CD1c-positive myeloid dendritic cell (primary cell): ENCODE data around the gene C10orf90.
A peak's percentile ranks its signal among the peaks of the same experiment; 100 is the strongest.
"Not testable (repeated sequence)": the region's sequence is repeated elsewhere in the genome, so short reads cannot be mapped to it uniquely, and the experiment has no call there.

Experiments
- DNase-seq: peaks from one replicate; pipeline ENCODE4 v3.0.0-alpha.2; 2016; ENCODE audit errors: extremely low spot score

C10orf90 gene

DNA sequence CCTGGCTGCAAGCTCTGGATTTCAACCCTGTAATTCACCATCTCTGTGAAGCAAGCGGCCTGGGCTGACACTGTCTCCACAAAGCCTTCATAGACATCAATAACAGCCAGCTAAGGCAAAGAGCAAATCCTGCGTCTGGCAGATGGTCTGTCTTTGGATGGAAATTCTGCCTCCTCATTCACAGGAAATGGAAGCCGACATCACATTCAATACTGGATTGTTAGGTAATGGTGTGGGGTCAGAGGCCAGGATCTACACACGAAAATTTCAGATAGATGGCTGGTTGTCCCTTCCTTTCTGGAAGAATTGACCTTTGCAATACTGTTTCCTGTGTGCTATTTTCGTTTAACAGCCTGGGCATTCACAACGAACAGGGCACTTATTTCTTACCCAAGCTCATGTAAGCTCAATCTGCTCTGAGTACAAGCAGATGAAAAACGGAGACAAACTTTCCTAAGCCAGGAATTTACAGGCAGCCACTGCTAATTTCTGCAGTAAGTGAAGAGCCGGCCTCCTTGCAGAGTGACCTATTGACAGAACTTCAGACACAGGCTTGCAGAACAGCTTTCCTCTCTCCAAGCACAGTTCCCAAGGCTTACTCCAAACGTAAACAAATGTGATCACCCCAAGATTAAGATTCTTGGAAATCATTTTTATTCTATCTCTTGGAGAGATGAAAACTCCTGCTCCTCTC, 279.2 kb downstream of the C10orf90 start:
- no peak for DNase-seq

DNA sequence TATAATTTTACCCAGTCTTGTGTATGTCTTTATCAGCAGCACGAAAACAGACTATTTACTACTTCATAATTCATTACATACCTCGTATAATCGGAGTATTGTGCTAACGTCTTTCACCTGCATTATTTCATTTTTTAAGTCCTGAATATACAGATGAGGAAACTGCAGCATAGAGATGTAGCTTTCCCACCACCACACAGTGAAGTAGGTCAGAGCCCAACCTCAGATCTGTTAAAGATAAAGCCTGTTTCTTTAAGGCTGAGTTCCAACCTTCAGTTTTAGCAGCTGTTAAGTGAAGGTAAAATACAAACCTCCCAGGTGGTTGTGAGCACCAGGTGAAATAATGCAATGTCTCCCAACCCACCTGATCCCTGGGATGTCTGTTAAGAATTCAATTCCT, 280.2 kb downstream of the C10orf90 start:
- no peak for DNase-seq

- DNase-seq, result no peak
Measured at GRCh38 chr10:126387931-126388911, 282.3 kb downstream of the C10orf90 start, which contains the start of gene ADAM12. Gene ADAM12 (minus strand): TSS chr10:126388477. CDS start chr10:126388145, 332 bp downstream.

GRCh38 chr10:126387041-126387921, 283.2 kb downstream of the C10orf90 start:
- peak; percentile 51 for DNase-seq

DNA sequence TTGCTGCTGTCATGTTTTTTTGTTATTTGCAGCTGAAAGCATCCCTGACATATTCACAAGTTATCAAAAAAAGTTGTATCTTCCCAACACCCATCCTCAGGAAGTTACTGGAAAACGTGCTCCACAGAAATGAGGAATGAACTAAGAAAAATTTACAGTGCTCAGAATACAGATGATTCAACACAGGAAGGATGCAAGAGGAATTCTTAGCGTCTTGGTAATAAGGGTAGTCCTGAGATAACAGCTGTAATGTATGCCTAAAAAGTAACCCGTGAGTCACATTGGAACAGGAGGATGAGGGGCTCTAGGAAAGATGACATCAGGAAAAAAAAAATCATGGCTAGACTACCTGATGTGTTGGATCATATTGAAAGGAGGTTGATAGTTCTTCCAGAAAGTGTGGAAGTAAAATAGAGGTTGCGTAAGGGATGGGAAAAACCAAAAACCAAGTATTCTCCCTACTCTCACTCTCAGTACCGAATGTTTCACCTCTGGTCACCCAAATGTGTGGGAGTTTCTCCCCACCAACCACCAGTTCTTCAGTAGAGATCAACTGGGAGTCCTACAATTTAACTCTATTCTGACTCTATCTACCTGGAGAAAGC, 286.1 kb downstream of the C10orf90 start:
- no peak for DNase-seq

DNA sequence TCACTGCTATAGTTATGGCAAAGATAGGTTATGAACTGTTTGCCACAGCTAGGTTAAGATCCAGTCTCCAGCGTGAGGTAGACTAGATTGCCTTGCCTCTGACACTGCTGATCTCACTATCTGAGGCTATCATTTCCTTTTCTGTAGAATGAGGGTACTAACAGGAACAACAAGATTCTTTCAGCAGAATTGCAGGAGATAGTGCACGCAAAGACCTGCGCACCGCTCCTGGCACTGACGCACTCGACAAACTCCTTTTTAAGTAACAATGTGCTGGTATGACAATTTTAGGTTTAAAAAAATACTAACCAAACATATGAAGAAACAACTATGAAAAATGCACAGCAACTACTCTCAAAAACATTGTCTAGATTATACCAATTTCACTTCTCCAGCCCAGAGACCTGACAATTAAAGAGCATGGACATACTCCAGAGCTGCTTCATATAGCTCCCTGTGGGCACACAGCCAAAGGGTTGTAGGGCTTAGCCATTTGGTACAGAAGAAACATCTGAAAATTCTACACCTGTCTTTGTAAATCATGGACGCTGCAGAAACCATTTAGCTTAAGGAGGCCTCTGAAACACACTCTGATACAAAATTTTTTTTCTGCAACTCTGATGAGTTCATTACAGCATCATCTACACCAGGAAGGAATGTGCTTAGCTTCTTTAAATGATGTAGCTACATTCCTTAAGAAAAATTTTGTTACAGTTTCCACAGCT, 290.0 kb downstream of the C10orf90 start:
- DNase-seq, result no peak

- DNase-seq, result not testable (repeated sequence)
Measured at GRCh38 chr10:126379166-126379565, 291.3 kb downstream of the C10orf90 start.

DNA sequence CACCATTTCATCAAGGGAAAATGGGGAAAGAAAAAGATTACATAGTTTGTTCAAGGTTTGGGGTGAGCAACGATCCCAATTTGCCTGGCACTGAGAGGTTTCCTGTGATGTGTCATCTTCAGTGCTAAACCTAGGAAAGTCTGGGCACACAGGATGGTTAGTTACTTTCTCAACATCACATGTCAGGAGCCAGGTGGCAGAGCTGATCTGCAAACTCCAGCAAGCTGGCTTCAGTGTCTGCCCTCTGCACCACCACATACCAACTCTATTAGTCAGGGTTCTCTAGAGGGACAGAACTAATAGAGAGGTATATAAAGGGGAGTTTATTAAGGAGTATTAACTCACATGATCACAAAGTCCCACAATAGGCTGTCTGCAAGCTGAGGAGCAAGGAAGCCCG, 293.5 kb downstream of the C10orf90 start:
- no peak for DNase-seq

- DNase-seq, result no peak
Measured at GRCh38 chr10:126375926-126376554, 294.5 kb downstream of the C10orf90 start.

DNA sequence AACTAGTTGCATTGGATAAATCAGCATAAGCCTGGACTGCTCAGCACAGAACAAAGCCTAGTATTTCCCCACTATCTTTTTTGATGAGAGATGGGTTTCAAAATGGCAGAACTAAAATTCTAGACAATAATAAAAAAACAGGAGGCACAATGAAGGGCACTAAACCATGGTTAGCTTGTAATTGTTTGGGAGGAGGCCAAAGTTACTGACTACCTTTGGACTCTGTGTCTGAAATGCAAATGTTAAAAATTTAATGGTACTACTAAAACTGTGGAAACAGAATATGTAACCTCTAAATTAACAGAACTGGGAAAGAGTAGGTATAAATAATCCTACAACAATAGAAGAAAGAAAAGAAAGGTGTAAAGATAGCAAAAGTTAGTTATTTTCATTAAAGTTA, 295.2 kb downstream of the C10orf90 start:
- DNase-seq, result no peak
